GM18498 (cell line): ENCODE measurements around the gene HELZ.

Experiments
- ATAC-seq: cut with Tn5 transposase; IDR thresholded peaks from one replicate; pipeline ENCODE4 v1.9.1; 2021; ENCODE audit warnings: mild to moderate bottlenecking, moderate library complexity; ENCODE audit not compliant: unreplicated experiment

Gene HELZ

DNA sequence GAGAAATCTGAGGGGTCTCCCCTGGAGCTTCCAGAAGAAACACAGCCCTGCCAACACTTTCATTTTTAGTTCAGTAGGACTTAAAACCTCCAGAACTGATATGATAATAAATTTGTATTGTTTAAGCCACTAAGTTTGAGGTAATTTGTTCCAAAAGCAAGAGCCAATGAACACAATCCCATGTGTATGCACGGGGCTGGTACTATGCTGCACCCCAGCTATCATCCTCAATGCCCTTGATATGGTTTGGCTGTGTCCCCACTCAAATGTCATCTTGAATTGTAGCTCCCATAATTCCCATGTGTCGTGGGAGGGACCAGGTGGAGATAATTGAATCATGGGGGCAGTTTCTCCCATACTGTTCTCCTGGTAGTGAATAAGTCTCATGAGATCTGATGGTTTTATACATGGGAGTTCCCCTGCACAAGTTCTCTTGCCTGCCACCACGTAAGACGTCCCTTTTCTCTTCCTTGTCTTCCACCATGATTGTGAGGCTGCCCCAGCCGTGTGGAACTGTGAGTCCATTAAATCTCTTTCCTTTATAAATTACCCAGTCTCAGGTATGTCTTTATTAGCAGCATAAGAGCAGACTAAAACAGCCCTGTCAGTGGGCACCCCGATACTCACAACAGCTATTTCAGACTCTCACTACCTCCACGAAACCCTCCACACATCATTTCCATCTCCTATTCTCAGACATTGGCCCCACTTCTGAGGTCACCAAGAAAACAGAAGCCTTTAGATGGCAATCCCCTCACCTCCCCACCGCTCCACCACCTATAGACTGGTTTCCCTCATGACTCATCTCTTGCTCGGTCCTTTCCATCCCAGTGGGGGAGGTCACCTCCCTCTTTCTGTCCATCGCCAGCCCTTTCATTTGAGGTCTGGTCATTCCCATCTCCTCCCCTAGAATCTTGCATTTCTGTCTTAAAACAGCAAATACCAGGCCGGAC lies 209.6 kb downstream of the HELZ start:
- ATAC-seq: peak; percentile 67

DNA sequence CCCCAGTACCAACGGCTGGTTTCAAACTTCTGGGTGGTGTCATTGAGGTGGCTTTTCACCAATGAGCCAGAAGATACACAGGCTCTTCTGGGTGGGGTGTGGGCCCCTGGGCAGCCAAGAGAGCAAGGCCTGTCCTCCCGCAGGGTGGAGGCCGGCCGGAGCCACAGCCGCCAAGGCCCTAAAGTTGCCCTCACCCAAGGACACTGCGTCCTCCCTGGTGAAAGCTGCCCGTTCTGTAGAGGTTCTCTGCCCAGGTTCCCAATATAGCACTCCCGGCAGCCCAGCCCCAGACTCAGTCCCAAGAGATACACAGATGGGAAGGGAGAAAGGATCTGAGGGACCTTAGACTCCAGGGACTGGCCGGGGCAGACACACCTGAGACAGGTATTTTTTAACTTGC lies 211.4 kb downstream of the HELZ start:
- no peak for ATAC-seq

DNA sequence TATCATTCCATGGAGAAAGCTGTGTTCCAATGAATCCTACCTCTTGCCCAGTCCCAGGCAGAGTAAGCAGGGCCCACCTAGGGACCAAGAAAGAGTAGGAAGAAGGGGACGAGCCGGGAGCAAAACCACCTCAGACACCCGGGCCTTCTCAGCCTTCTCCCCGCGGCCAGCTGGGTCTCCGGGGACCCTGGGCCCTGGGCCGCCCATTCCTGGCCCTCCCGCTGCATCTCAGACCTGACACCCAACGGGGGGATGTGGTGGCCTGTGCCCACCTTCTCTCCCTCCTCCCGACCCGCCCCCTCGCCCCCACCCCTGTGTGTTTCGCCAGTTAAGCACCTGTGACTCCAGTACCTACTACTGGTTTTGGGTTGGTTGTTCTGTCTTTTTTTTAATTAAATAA lies 212.0 kb downstream of the HELZ start:
- ATAC-seq: no peak

DNA sequence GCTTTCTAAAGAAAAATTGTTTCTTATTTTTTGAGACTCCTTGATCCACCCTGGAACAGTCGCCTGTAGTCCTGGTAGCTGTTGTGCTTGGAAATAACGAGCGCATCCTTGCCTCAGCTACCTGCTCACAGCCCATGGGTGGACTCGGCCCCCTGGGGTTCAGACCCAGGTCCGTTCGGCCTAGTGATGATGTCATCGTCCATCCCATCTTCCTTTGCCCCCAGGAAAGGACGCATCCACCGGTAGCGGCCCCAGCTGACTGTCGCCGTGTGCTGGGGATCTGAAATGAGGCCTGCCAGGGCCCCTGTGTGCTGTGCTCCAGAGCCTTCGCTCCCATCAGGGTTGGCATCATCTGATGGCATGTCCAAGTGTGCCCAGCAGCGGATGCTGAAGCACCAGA lies 212.6 kb downstream of the HELZ start:
- no peak for ATAC-seq

DNA sequence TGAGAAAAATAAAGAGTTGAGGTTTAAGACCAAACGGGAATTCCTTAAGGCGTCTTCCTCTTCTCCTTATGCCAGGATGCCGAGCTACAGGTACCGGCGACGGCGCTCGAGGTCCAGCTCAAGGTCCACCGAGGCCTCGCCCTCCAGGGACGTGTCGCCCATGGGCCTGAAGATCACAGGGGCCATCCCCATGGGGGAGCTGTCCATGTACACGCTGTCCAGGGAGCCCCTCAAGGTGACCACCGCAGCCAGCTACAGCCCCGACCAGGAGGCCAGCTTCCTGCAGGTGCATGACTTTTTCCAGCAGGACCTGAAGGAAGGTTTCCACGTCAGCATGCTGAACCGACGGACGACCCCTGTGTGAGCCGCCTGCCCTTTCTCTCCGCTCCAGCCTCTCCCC lies 214.4 kb downstream of the HELZ start:
- no peak for ATAC-seq

DNA sequence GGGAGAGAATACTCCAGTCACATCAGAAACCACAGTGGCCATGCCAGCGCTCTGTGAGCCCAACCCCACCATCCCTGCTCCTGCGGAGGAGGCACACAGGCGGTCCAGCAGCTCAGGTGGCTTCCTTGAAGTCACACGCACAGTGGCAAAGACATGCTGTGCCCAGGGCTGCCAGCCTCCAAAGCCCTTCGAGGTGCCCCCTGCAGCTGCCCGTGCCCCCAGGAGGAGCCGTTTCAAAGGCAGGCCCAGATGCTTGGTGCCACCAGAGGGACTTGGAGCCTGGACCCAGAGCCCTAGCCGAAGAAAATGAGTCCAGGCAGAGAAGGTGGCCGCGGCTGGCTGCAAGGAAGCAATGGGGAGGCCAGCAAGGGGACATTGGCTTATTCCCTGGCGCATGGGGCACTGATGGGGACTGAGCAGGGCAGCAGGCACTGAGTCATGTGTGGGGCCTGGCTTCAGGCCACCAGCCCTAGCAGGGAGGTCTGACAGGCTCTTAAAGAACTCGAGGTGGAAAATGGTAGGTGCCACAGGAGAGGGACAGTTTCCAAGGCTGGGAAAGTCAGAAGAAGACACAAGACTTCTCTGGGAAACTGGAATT lies 217.9 kb downstream of the HELZ start:
- no peak for ATAC-seq

DNA sequence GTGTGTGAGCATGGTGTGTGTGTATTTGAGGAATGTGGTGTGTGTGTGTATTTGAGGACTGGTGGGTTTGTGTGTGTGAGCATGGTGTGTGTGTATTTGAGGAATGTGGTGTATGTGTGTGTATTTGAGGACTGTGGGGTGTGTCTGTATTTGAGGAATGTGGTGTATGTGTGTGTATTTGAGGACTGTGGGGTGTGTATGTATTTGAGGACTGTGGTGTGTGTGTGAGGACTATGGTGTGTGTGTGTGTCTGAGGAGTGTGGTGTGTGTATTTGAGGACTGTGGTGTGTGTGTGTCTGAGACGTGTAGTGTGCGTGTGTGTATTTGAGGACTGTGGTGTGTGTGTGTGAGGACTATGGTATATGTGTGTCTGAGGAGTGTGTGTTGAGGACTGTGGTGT lies 218.7 kb downstream of the HELZ start:
- no peak for ATAC-seq

DNA sequence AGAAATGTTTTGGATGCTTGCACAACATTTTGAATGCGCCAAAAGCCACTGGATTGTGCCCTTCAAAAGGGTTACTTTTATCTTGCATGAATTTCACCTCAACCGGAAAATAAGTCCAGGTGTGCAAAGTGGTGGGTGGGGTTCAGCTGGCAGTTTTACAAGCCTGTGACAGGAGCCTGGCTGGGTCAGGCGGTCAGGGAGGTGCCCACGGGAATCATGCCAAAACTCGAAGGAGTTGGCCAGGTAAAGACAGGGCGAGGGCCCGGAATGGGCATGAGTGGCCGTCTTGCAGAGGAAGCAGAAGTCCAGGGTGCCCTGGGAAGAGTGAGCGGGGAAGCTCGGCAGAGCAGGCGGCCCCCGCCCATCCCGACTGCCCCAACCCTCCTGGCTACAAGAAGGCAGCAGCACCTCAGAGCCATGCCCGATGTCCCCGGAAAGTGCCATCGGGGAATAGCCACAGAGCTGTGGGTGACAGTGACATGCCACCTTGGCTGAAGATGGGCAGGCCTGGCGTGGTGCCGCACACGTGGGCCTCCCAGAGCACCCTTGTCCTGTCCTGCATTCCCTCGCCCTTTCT lies 219.7 kb downstream of the HELZ start:
- ATAC-seq: no peak

DNA sequence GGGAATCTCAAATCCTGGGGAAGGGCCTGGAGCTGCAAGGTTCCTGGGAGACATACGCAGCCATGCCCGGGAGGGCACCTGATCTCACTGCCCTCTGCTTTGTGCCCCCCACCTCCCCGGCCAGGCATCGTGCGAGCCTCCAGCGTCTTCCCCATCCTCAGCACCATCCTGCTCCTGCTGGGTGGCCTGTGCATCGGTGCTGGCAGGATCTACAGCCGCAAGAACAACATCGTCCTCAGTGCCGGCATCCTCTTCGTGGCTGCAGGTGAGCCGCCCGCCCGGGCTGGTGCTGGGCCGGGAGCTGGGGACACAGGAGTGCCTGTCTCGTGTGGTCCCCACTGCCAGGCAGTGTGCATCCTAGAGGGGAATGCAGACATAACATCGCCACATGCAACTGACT lies 220.3 kb downstream of the HELZ start:
- ATAC-seq: no peak

DNA sequence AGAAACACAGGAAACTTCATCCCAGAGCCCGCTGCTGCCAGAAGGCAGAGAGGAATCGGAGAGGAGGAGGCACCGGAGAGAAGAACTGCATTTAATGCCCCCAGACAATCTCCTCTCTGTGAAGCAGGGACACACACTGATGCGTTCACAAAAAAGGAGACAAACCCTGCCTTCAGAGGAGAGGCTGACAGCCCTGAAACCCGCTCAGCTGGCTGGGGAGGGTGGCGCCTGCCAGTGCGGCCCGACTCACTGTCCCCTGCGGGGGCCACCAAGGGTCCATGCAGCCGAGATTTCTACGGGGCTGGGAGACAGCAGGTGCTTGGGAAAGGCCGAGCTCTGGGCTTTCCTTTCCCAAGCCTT lies 222.6 kb downstream of the HELZ start:
- ATAC-seq: no peak

DNA sequence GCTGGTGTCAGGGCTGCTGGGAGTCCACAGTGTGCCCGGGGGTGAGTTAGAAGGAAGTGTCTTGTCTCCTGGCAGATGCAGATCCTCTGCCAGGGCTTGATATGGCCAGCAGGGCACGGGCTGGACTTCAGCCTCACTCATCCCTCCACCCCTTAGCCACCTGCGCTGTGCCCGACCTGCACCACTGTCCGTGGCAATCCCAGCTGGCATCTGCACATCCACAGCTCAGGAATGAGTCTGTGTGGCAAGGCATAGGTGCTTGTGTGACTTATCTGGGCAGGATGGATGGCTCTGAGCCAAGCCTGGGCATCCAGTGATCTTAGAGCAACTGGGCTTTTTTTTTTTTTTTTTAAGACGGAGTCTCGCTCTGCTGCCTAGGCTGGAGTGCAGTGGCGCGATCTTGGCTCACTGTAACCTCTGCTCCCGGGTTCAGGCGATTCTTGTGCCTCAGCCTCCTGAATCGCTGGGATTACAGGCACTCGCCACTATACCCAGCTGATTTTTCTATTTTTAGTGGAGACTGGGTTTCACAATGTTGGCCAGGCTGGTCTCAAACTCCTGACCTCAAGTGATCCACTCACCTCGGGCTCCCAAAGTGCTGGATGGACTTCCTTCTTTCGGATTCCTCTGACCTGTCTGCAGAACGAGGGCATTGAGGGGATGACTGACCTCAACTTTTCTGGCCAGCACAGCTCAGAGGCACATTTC lies 223.1 kb downstream of the HELZ start:
- ATAC-seq: no peak

DNA sequence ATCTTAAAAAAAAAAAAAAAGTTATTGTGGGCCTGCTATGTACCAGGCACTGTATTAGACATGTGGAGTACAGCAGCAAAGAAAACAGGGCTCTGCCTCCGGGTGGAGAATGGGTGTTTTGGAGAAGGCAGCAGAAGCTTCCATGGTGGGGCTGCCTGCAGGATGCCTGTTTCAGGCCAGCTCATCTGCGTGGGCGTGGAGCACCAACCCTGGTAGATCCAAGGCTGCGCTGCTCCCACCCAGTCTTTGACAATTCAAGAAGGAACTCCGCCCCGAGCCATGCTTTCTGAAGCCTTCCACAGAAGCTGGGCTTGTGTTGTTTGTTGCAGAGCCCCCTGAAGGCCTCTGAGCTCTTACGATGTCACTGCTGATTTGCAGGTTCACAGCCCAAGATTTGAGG lies 223.8 kb downstream of the HELZ start:
- no peak for ATAC-seq
